ENCODE results near the gene HMGB1.

- no peak for TF ChIP-seq POLR2AphosphoS5 (IDR thresholded peaks at IDR 0.05)
- TF ChIP-seq, protein P1, sequence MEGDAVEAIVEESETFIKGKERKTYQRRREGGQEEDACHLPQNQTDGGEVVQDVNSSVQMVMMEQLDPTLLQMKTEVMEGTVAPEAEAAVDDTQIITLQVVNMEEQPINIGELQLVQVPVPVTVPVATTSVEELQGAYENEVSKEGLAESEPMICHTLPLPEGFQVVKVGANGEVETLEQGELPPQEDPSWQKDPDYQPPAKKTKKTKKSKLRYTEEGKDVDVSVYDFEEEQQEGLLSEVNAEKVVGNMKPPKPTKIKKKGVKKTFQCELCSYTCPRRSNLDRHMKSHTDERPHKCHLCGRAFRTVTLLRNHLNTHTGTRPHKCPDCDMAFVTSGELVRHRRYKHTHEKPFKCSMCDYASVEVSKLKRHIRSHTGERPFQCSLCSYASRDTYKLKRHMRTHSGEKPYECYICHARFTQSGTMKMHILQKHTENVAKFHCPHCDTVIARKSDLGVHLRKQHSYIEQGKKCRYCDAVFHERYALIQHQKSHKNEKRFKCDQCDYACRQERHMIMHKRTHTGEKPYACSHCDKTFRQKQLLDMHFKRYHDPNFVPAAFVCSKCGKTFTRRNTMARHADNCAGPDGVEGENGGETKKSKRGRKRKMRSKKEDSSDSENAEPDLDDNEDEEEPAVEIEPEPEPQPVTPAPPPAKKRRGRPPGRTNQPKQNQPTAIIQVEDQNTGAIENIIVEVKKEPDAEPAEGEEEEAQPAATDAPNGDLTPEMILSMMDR (IDR thresholded peaks at IDR 0.05), result no peak
Measured at GRCh38 chr13:30456290-30456689, 9.4 kb downstream of the HMGB1 start.

All from stomach (tissue), 4 donors.